ENCODE data around the gene CNTN4. TPM values are rescaled to one million over a fixed set of nuclear protein-coding genes. Genes with fewer than 3 reads are reported as not detected.
"Not testable (repeated sequence)": the region's sequence is repeated elsewhere in the genome, so short reads cannot be mapped to it uniquely, and the experiment has no call there.

The CNTN4 gene
- total and polyA plus RNA-seq, 2 experiments from 2014 or later, result 0.91 to 4.0 TPM

GRCh38 chr3:2916640-2917039 lies 818.0 kb downstream of the CNTN4 start:
- DNase-seq (ENCODE audit: low spot score); H3K27me3 Mint-ChIP-seq (ENCODE audit: insufficient read depth, low read depth, poor library complexity); H3K4me1 ChIP-seq (ENCODE audit: insufficient read depth); H3K27ac ChIP-seq (ENCODE audit: low read depth); H3K4me2 ChIP-seq; H3K4me1 Mint-ChIP-seq; H3K9me2 ChIP-seq (ENCODE audit: insufficient read depth); H3K36me3 ChIP-seq (ENCODE audit: insufficient read depth); ATAC-seq; H3K4me3 ChIP-seq; H3K79me2 ChIP-seq (replicated peaks; ENCODE audit: insufficient read depth); H3K27me3 ChIP-seq (ENCODE audit: insufficient read depth); H3K27ac Mint-ChIP-seq; H2AFZ ChIP-seq; H3K4me3 Mint-ChIP-seq; H4K20me1 ChIP-seq (replicated peaks; ENCODE audit: insufficient read depth); H3F3A ChIP-seq (replicated peaks; ENCODE audit: low read depth): not testable (repeated sequence)
- Mint-ChIP-seq H3K36me3 (ENCODE audit: low read depth) (peaks cover 41% of the 10 kb centered on the region), H3K9me3 (peaks cover 94% of the 10 kb centered on the region)

- no peaks in the 10 kb centered on the region for H3K9me2 ChIP-seq (ENCODE audit: insufficient read depth)
- no peaks in the 10 kb centered on the region for H3K27me3 ChIP-seq (ENCODE audit: insufficient read depth)
- Mint-ChIP-seq H3K4me3 (no peak overlapping the region), H3K4me1 (no peaks in the 10 kb centered on the region), H3K27ac (no peak overlapping the region), H3K27me3 (ENCODE audit: insufficient read depth, low read depth, poor library complexity) (peaks cover 1% of the 10 kb centered on the region), H3K36me3 (ENCODE audit: low read depth) (peaks cover 32% of the 10 kb centered on the region), H3K9me3 (peaks cover 94% of the 10 kb centered on the region)
- ATAC-seq (no peak), DNase-seq (ENCODE audit: low spot score) (no peak)
- H3K36me3 ChIP-seq (ENCODE audit: insufficient read depth), result no peaks in the 10 kb centered on the region
- peaks cover 5% of the 10 kb centered on the region for H3K4me1 ChIP-seq (ENCODE audit: insufficient read depth)
- no peak overlapping the region for H3K4me2 ChIP-seq
- no peaks in the 10 kb centered on the region for H3F3A ChIP-seq (replicated peaks; ENCODE audit: low read depth)
- H2AFZ ChIP-seq, result no peak overlapping the region
- no peaks in the 10 kb centered on the region for H3K79me2 ChIP-seq (replicated peaks; ENCODE audit: insufficient read depth)
- no peak overlapping the region for H3K27ac ChIP-seq (ENCODE audit: low read depth)
- no peak overlapping the region for H3K4me3 ChIP-seq
- H4K20me1 ChIP-seq (replicated peaks; ENCODE audit: insufficient read depth), result no peaks in the 10 kb centered on the region
- TF ChIP-seq NANOG (IDR thresholded peaks at IDR 0.05; ENCODE audit: borderline replicate concordance) (no peak), ZNF331 (CRISPR knock-in tag; IDR thresholded peaks at IDR 0.05; ENCODE audit: low read depth) (no peak), ETS1 (IDR thresholded peaks at IDR 0.05) (no peak), POLR2AphosphoS5 (IDR thresholded peaks at IDR 0.05; ENCODE audit: low read depth) (no peak), EZH2 (IDR thresholded peaks at IDR 0.05; ENCODE audit: low read depth, unreplicated experiment) (no peak), ZNF462 (CRISPR knock-in tag; IDR thresholded peaks at IDR 0.05) (no peak), ZNF114 (CRISPR knock-in tag; IDR thresholded peaks at IDR 0.05) (no peak), CREB1 (CRISPR knock-in tag; IDR thresholded peaks at IDR 0.05; ENCODE audit: low read depth) (no peak), CTCF (conservative IDR thresholded peaks at IDR 0.05; ENCODE audit: low read depth in 2 of 2) (no peak), REST (IDR thresholded peaks at IDR 0.05; ENCODE audit: unreplicated experiment) (no peak)
Measured at GRCh38 chr3:2920103-2920502, 821.4 kb downstream of the CNTN4 start.

Measured in GM23338 (cell line).